ENCODE data around the gene ATOH1. TPM values are rescaled to one million over a fixed set of nuclear protein-coding genes. Genes with fewer than 3 reads are reported as not detected.

The ATOH1 gene
- total RNA-seq, 2 donors from 2014 or later: 34.4 to 73.7 TPM

GRCh38 chr4:93788712-93789111, 39.8 kb upstream of the ATOH1 start:
- Histone ChIP-seq H3K27me3 (no peaks in the 10 kb centered on the region), H3K9me3 (no peaks in the 10 kb centered on the region), H3K27ac (no peak overlapping the region), H3K9ac (ENCODE audit: low read depth in 2 of 2, low read length in 2 of 2) (no peak overlapping the region), H3K4me1 (no peaks in the 10 kb centered on the region), H3K4me3 (no peak overlapping the region), H3K36me3 (no peaks in the 10 kb centered on the region)
- DNase-seq: no peak
- intact Hi-C loops (cut with DNase I): no loop called here
- peak; percentile 19 for TF ChIP-seq CTCF (IDR thresholded peaks at IDR 0.05)

GRCh38 chr4:93791570-93792195, 36.9 kb upstream of the ATOH1 start:
- DNase-seq: peak; percentile 69
- H3K4me1 ChIP-seq: no peaks in the 10 kb centered on the region
- H3K27ac ChIP-seq: no peak overlapping the region
- no peaks in the 10 kb centered on the region for H3K27me3 ChIP-seq
- intact Hi-C loops (cut with DNase I): loop anchor here (2.0 to 10.0 kb wide), 3 partner anchors 103 to 603 kb away; no protein-coding TSS in a partner anchor
- H3K9me3 ChIP-seq: no peaks in the 10 kb centered on the region
- no peak overlapping the region for H3K9ac ChIP-seq (ENCODE audit: low read depth in 2 of 2, low read length in 2 of 2)
- H3K36me3 ChIP-seq: no peaks in the 10 kb centered on the region
- H3K4me3 ChIP-seq: no peak overlapping the region
- peak; percentile 69 for TF ChIP-seq CTCF (IDR thresholded peaks at IDR 0.05)

- TF ChIP-seq CTCF (IDR thresholded peaks at IDR 0.05): no peak
- intact Hi-C loops (cut with DNase I): no loop called here
- Histone ChIP-seq H3K27me3 (no peaks in the 10 kb centered on the region), H3K4me1 (no peaks in the 10 kb centered on the region), H3K4me3 (no peak overlapping the region), H3K36me3 (no peaks in the 10 kb centered on the region), H3K27ac (no peak overlapping the region), H3K9ac (ENCODE audit: low read depth in 2 of 2, low read length in 2 of 2) (no peak overlapping the region), H3K9me3 (no peaks in the 10 kb centered on the region)
- no peak for DNase-seq
These were observed 26.5 kb upstream of the ATOH1 start for GRCh38 chr4:93802045-93802444.

- intact Hi-C loops (cut with DNase I): no loop called here
These were observed 18.8 kb upstream of the ATOH1 start for GRCh38 chr4:93809773-93810172.

GRCh38 chr4:93810340-93810992, 18.1 kb upstream of the ATOH1 start:
- Histone ChIP-seq H3K9ac (ENCODE audit: low read depth in 2 of 2, low read length in 2 of 2) (no peak overlapping the region), H3K27ac (no peak overlapping the region), H3K27me3 (no peaks in the 10 kb centered on the region), H3K4me3 (no peak overlapping the region), H3K9me3 (no peaks in the 10 kb centered on the region), H3K36me3 (no peaks in the 10 kb centered on the region), H3K4me1 (no peaks in the 10 kb centered on the region)
- no peak for TF ChIP-seq CTCF (IDR thresholded peaks at IDR 0.05)
- DNase-seq: peak; percentile 42
- intact Hi-C loops (cut with DNase I): no loop called here

More at GRCh38 chr4:93809773-93810172, 18.8 kb upstream of the ATOH1 start:
- TF ChIP-seq CTCF (IDR thresholded peaks at IDR 0.05): no peak
- no peak for DNase-seq
- H3K9ac ChIP-seq (ENCODE audit: low read depth in 2 of 2, low read length in 2 of 2): no peak overlapping the region
- no peaks in the 10 kb centered on the region for H3K4me1 ChIP-seq
- H3K36me3 ChIP-seq: no peaks in the 10 kb centered on the region
- no peaks in the 10 kb centered on the region for H3K27me3 ChIP-seq
- H3K27ac ChIP-seq: no peak overlapping the region
- no peaks in the 10 kb centered on the region for H3K9me3 ChIP-seq
- no peak overlapping the region for H3K4me3 ChIP-seq

Measured in colonic mucosa (tissue), 4 donors.